Loucy (cell line): ENCODE measurements around the gene SIK3.

Experiments used
- H2AFZ ChIP-seq: fragments of 200-600 bp; sonication (generic); 2 replicates; pipeline ENCODE4 v1.6.0; 2016; ENCODE audit warnings: antibody characterized with exemption, mild to moderate bottlenecking, low read length, moderate library complexity
- H3F3A ChIP-seq: fragments of 200-600 bp; 2 replicates; pipeline ENCODE4 v1.6.0; 2016; ENCODE audit warnings: antibody characterized with exemption, low read depth, mild to moderate bottlenecking
- H3K27me3 ChIP-seq: fragments of 200-600 bp; sonication (generic); 2 replicates; pipeline ENCODE4 v1.6.1; 2014; ENCODE audit warnings: low read length, mild to moderate bottlenecking; ENCODE audit not compliant: insufficient read depth, poor library complexity, severe bottlenecking
- H3K36me3 ChIP-seq: fragments of 200-600 bp; sonication (generic); 2 replicates; pipeline ENCODE4 v1.6.1; 2016; ENCODE audit warnings: low read length; ENCODE audit not compliant: insufficient read depth
- H3K4me1 ChIP-seq: fragments of 200-600 bp; sonication (generic); 2 replicates; pipeline ENCODE4 v1.5.1; 2014; ENCODE audit warnings: low read length, mild to moderate bottlenecking; ENCODE audit not compliant: insufficient read depth, poor library complexity, severe bottlenecking
- H3K4me2 ChIP-seq: fragments of 200-600 bp; sonication (generic); 2 replicates; pipeline ENCODE4 v1.6.0; 2014; ENCODE audit warnings: antibody characterized with exemption, low read length, low read depth, mild to moderate bottlenecking; ENCODE audit not compliant: poor library complexity, severe bottlenecking
- H3K4me3 ChIP-seq: fragments of 200-600 bp; sonication (generic); 2 replicates; pipeline ENCODE4 v1.5.1; 2014; ENCODE audit warnings: low read length, mild to moderate bottlenecking, mixed read lengths; ENCODE audit not compliant: poor library complexity, severe bottlenecking
- H3K79me2 ChIP-seq: fragments of 200-600 bp; sonication (generic); 2 replicates; pipeline ENCODE4 v1.6.1; 2014; ENCODE audit warnings: low read length; ENCODE audit not compliant: insufficient read depth
- H3K9ac ChIP-seq: fragments of 200-600 bp; sonication (generic); 2 replicates; pipeline ENCODE4 v1.6.0; 2014; ENCODE audit warnings: mild to moderate bottlenecking, low read depth, low read length, moderate library complexity; ENCODE audit not compliant: poor library complexity, severe bottlenecking
- H3K9me2 ChIP-seq: fragments of 200-600 bp; sonication (generic); replicated peaks from 2 replicates; pipeline ENCODE4 v1.6.1; 2016; ENCODE audit warnings: low read depth, low read length, mixed read lengths
- H3K9me3 ChIP-seq: fragments of 200-600 bp; sonication (generic); 2 replicates; pipeline ENCODE4 v1.6.1; 2014; ENCODE audit warnings: mild to moderate bottlenecking, antibody characterized with exemption, low read length, low read depth; ENCODE audit not compliant: insufficient read depth
- H4K20me1 ChIP-seq: fragments of 200-600 bp; sonication (generic); 2 replicates; pipeline ENCODE4 v1.6.0; 2014; ENCODE audit warnings: antibody characterized with exemption, low read length, mild to moderate bottlenecking; ENCODE audit not compliant: insufficient read depth, poor library complexity, severe bottlenecking
- EZH2phosphoT487 ChIP-seq: fragments of 200-600 bp; IDR thresholded peaks from 2 replicates; pipeline ENCODE4 v1.6.1; 2018; ENCODE audit warnings: antibody characterized with exemption, mild to moderate bottlenecking, moderate library complexity, borderline replicate concordance
- TF ChIP-seq, protein P1 (sequence below): fragments of 200-600 bp; sonication (generic); conservative IDR thresholded peaks from 2 replicates; pipeline ENCODE4 v1.5.1; 2014; ENCODE audit warnings: mild to moderate bottlenecking, antibody characterized with exemption, low read length

Gene SIK3

DNA sequence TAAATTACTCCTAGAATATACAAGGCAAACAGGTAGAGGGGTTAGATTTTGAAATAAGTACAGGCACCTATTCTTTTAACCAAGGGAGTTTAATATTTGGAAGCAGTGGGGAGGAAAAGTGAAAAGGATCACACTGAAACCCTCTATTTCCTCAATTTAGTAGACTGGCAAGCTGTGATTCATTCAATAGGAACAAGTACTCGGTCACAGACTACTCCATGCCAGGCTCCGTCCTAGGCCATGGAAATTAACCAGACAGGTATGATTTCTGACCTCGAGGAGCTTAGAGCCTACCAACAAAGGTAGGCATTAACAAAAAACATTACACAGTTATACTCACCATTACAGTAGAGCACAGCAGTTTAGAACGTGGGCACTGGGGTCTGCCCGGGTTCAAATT, 40.9 kb downstream of the SIK3 start:
- peaks cover 87% of the 10 kb centered on the region for H3K79me2 ChIP-seq

DNA sequence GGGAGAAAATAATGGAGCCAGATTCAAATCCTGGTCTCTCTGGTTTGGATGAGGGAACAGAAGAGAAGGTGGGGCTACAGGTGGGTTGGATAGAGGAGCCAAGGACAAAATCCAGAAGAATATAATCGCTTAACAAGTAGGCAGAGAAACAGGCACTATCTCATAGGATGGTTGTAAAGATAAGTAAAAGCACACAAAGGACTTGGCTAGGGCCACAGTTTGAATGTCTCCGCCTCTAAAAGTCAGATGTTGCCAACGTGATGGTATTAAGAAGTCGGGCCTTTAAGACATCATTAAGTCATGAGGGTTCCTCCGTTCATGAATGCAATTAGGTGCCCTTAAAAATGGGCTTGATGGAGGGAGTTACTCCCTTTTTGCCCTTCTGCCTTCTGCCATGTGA, 42.8 kb downstream of the SIK3 start:
- TF ChIP-seq, protein P1, sequence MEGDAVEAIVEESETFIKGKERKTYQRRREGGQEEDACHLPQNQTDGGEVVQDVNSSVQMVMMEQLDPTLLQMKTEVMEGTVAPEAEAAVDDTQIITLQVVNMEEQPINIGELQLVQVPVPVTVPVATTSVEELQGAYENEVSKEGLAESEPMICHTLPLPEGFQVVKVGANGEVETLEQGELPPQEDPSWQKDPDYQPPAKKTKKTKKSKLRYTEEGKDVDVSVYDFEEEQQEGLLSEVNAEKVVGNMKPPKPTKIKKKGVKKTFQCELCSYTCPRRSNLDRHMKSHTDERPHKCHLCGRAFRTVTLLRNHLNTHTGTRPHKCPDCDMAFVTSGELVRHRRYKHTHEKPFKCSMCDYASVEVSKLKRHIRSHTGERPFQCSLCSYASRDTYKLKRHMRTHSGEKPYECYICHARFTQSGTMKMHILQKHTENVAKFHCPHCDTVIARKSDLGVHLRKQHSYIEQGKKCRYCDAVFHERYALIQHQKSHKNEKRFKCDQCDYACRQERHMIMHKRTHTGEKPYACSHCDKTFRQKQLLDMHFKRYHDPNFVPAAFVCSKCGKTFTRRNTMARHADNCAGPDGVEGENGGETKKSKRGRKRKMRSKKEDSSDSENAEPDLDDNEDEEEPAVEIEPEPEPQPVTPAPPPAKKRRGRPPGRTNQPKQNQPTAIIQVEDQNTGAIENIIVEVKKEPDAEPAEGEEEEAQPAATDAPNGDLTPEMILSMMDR = no peak
- TF ChIP-seq EZH2phosphoT487 = no peak
- no peaks in the 10 kb centered on the region for H3K27me3 ChIP-seq
- H4K20me1 ChIP-seq = peaks cover 16% of the 10 kb centered on the region
- H3K4me2 ChIP-seq = no peak overlapping the region
- H3K36me3 ChIP-seq = no peaks in the 10 kb centered on the region
- H2AFZ ChIP-seq = no peak overlapping the region
- H3F3A ChIP-seq = no peaks in the 10 kb centered on the region
- peaks cover 7% of the 10 kb centered on the region for H3K4me1 ChIP-seq
- no peak overlapping the region for H3K4me3 ChIP-seq
- no peaks in the 10 kb centered on the region for H3K9me2 ChIP-seq
- H3K9ac ChIP-seq = no peak overlapping the region
- H3K79me2 ChIP-seq = peaks cover 79% of the 10 kb centered on the region
- no peaks in the 10 kb centered on the region for H3K9me3 ChIP-seq

More for the DNA sequence above, 40.9 kb downstream of the SIK3 start:
- Histone ChIP-seq H3K36me3 (no peaks in the 10 kb centered on the region), H3K27me3 (no peaks in the 10 kb centered on the region), H3K9me3 (no peaks in the 10 kb centered on the region), H3K4me1 (peaks cover 7% of the 10 kb centered on the region), H3K9me2 (no peaks in the 10 kb centered on the region), H3K4me3 (no peak overlapping the region), H3K4me2 (no peak overlapping the region), H2AFZ (no peak overlapping the region), H3K9ac (no peak overlapping the region), H4K20me1 (peaks cover 19% of the 10 kb centered on the region), H3F3A (no peaks in the 10 kb centered on the region)
- TF ChIP-seq EZH2phosphoT487 = no peak
- TF ChIP-seq, protein P1 = no peak

DNA sequence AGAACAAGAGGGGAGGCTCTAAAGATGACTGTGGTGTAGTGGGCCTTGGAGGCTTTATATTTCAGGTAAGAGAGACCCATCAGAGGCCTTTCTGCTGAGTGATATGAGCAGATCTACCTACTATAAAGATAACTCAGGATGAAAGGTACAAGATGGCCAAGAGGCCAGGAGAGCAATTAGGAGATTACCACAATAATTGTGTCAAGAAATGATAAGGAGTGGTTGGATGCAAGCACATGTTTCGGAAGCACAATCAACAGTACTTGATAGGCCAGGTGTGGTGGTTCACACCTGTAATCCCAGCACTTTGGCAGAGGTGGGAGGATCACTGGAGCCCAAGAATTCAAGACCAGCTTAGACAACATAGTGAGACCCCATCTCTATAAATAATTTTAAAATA, 43.8 kb downstream of the SIK3 start:
- Histone ChIP-seq H3K27me3 (no peaks in the 10 kb centered on the region), H3K9me3 (no peaks in the 10 kb centered on the region), H3K79me2 (peaks cover 76% of the 10 kb centered on the region), H2AFZ (no peak overlapping the region), H3F3A (no peaks in the 10 kb centered on the region), H3K9ac (no peak overlapping the region), H3K9me2 (no peaks in the 10 kb centered on the region), H3K36me3 (no peaks in the 10 kb centered on the region), H4K20me1 (peaks cover 11% of the 10 kb centered on the region), H3K4me2 (no peak overlapping the region), H3K4me3 (no peak overlapping the region), H3K4me1 (peaks cover under 1% of the 10 kb centered on the region)
- TF ChIP-seq, protein P1 = no peak
- TF ChIP-seq EZH2phosphoT487 = no peak
